ENCODE results near the gene TMEM8B. TPM values are rescaled to one million over a fixed set of nuclear protein-coding genes. Genes with fewer than 3 reads are reported as not detected.

The TMEM8B gene
- total RNA-seq, 1 experiment from 2014 or later = 9.3 TPM

- no peak for DNase-seq
- Histone ChIP-seq H3K56ac (ENCODE audit: insufficient read length, low read depth, low read length) (no peak overlapping the region), H2AFZ (ENCODE audit: low read length) (no peak overlapping the region), H3K79me1 (ENCODE audit: insufficient read depth, low read depth, low read length, poor library complexity, severe bottlenecking) (no peaks in the 10 kb centered on the region), H3K23ac (ENCODE audit: insufficient read length, low read depth, low read length) (no peak overlapping the region), H3K27me3 (ENCODE audit: insufficient read depth, low read length) (no peaks in the 10 kb centered on the region), H4K91ac (ENCODE audit: insufficient read length, low read depth, low read length) (no peak overlapping the region), H3K9me3 (ENCODE audit: control insufficient read depth, low read depth, low read length) (no peaks in the 10 kb centered on the region), H2BK15ac (ENCODE audit: low read depth, low read length) (no peak overlapping the region), H2BK20ac (ENCODE audit: low read depth, low read length, poor library complexity, severe bottlenecking) (no peak overlapping the region), H3K4me1 (ENCODE audit: insufficient read depth, low read length) (no peaks in the 10 kb centered on the region), H2BK5ac (ENCODE audit: insufficient read length, low read length) (no peak overlapping the region), H3T11ph (ENCODE audit: low read length) (no peak overlapping the region), H4K8ac (replicated peaks; ENCODE audit: insufficient read length, low read depth, low read length) (no peak overlapping the region), H3K4me2 (ENCODE audit: insufficient read depth, insufficient read length, low read length) (no peak overlapping the region), H2BK120ac (ENCODE audit: low read depth, low read length, poor library complexity, severe bottlenecking) (no peak overlapping the region), H2AK5ac (ENCODE audit: insufficient read length, low read length) (no peak overlapping the region), H3K27ac (ENCODE audit: insufficient read length, low read depth, low read length) (no peak overlapping the region), H4K5ac (ENCODE audit: insufficient read length, low read depth, low read length) (no peak overlapping the region), H3K14ac (ENCODE audit: insufficient read depth, low read length) (no peak overlapping the region), H2BK12ac (ENCODE audit: insufficient read length, low read depth, low read length) (no peak overlapping the region), H3K79me2 (ENCODE audit: insufficient read depth, low read length) (no peaks in the 10 kb centered on the region), H4K20me1 (ENCODE audit: control insufficient read depth, insufficient read depth, insufficient read length) (no peaks in the 10 kb centered on the region), H3K18ac (ENCODE audit: insufficient read length, low read depth, low read length) (no peak overlapping the region), H3K23me2 (ENCODE audit: insufficient read length, low read depth, low read length, poor library complexity, severe bottlenecking) (no peaks in the 10 kb centered on the region), H3K4ac (ENCODE audit: low read depth, low read length) (no peak overlapping the region), H3K9ac (ENCODE audit: extremely low read depth, insufficient read length, low read length) (no peak overlapping the region)
- no peak overlapping the region for H3K4me3 Mint-ChIP-seq
- peaks cover 42% of the 10 kb centered on the region for H3K27me3 Mint-ChIP-seq (ENCODE audit: low read depth)
- H3K36me3 Mint-ChIP-seq (ENCODE audit: insufficient read depth in 1 of 3, low read depth in 3 of 3) = no peaks in the 10 kb centered on the region
- no CpG with 5 or more reads among the region's 16 CpGs for WGBS (ENCODE audit: extremely low coverage, insufficient read length, low lambda C conversion rate)
- no peaks in the 10 kb centered on the region for H3K9me3 Mint-ChIP-seq
- H3K27ac Mint-ChIP-seq = no peak overlapping the region
- TF ChIP-seq, protein P1, sequence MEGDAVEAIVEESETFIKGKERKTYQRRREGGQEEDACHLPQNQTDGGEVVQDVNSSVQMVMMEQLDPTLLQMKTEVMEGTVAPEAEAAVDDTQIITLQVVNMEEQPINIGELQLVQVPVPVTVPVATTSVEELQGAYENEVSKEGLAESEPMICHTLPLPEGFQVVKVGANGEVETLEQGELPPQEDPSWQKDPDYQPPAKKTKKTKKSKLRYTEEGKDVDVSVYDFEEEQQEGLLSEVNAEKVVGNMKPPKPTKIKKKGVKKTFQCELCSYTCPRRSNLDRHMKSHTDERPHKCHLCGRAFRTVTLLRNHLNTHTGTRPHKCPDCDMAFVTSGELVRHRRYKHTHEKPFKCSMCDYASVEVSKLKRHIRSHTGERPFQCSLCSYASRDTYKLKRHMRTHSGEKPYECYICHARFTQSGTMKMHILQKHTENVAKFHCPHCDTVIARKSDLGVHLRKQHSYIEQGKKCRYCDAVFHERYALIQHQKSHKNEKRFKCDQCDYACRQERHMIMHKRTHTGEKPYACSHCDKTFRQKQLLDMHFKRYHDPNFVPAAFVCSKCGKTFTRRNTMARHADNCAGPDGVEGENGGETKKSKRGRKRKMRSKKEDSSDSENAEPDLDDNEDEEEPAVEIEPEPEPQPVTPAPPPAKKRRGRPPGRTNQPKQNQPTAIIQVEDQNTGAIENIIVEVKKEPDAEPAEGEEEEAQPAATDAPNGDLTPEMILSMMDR (conservative IDR thresholded peaks at IDR 0.05) = no peak
- H3K4me1 Mint-ChIP-seq = peaks cover 6% of the 10 kb centered on the region in 2 experiments
Observed at GRCh38 chr9:35859310-35859989, 30.4 kb downstream of the TMEM8B start.
